NB4 (cell line): ENCODE data around the gene MLXIP.

Experiments used
- DNase-seq: peaks from one replicate; pipeline ENCODE4 v3.0.0; 2010; ENCODE audit warnings: low read depth
- H3K4me3 ChIP-seq: one replicate; pipeline ENCODE4 v1.5.1; 2011; ENCODE audit warnings: mild to moderate bottlenecking, low read depth, low read length, moderate library complexity
- CTCF ChIP-seq: IDR thresholded peaks from one replicate; pipeline ENCODE4 v1.5.1; 2012; ENCODE audit warnings: low read depth, low read length
- MAX ChIP-seq: IDR thresholded peaks from 2 replicates; pipeline ENCODE4 v1.6.1; 2011; ENCODE audit warnings: low read depth, low read length
- MYC ChIP-seq: IDR thresholded peaks from 2 replicates; pipeline ENCODE4 v1.6.1; 2011; ENCODE audit warnings: low read depth, low read length
- POLR2A ChIP-seq: IDR thresholded peaks from 2 replicates; pipeline ENCODE4 v1.6.1; 2011; ENCODE audit warnings: mild to moderate bottlenecking; ENCODE audit not compliant: insufficient read length; ENCODE audit errors: extremely low read depth

The MLXIP gene

DNA sequence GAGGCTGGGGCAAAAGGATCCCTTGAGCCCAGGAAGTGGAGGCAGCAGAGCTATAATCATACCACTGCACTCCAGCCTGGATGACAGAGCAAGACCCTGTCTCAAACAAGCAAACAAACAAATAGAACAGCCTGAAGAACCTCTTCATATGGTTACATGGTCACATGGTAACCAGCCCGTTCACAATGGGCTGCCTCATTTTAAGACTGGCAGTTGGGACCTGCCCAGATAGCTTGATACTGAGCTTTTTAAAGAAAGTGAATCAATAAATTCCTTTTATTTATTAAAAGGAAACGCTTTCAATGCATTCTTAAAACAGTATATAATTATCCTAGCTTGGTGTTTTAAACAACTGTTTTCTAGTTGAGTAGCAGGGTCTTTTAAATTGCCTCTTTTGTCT is 10.5 kb downstream of the MLXIP start:
- no peak overlapping the region for H3K4me3 ChIP-seq
- no peak for TF ChIP-seq MYC
- no peak for TF ChIP-seq POLR2A
- TF ChIP-seq CTCF = no peak
- TF ChIP-seq MAX = no peak
- no peak for DNase-seq

- no peak for TF ChIP-seq MAX
- no peak for TF ChIP-seq MYC
- no peak for TF ChIP-seq POLR2A
- no peak for TF ChIP-seq CTCF
- DNase-seq = no peak
Measured at GRCh38 chr12:122090759-122091515, 12.4 kb downstream of the MLXIP start.

DNA sequence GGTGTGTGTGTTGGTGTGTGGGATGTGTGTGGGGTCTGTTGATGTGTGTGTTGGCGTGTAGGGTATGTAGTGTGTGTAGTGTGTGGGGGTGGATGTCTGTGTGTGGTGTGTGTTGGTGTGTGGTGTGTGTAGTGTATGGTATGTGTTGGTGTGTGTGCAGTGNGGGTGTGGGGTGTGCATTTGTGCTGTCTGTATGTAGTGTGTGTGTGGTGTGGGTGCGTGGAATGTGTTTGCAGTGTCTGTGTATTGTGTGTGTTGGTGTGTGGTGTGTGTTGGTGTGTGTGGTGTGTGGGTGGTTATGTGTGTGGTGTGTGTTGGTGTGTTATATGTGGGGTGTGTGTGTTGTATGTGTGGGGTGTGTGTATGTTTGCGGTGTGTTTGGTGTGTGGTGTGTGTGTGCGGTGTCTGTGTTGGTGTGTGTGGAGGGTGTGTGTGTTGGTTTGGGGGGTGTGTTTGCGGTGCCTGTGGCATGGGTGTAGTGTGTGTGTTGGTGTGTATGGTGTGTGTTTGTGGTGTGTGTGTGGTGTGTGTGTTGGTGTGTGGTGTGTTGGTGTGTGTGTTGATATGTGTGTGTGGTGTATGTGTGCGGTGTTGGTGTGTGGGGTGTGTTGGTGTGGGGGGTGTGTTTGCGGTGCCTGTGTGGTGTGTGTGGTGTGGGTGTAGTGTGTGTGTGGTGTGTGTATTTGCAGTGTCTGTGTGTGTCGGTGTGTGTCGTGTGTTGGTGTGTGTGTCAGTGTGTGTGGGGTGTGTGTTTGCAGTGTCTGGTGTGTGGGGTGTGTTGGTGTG is 14.7 kb downstream of the MLXIP start:
- no peak for DNase-seq
- TF ChIP-seq MAX = no peak
- TF ChIP-seq CTCF = no peak
- no peak for TF ChIP-seq MYC
- no peak for TF ChIP-seq POLR2A

More at GRCh38 chr12:122090759-122091515, 12.4 kb downstream of the MLXIP start:
- no peak overlapping the region for H3K4me3 ChIP-seq

DNA sequence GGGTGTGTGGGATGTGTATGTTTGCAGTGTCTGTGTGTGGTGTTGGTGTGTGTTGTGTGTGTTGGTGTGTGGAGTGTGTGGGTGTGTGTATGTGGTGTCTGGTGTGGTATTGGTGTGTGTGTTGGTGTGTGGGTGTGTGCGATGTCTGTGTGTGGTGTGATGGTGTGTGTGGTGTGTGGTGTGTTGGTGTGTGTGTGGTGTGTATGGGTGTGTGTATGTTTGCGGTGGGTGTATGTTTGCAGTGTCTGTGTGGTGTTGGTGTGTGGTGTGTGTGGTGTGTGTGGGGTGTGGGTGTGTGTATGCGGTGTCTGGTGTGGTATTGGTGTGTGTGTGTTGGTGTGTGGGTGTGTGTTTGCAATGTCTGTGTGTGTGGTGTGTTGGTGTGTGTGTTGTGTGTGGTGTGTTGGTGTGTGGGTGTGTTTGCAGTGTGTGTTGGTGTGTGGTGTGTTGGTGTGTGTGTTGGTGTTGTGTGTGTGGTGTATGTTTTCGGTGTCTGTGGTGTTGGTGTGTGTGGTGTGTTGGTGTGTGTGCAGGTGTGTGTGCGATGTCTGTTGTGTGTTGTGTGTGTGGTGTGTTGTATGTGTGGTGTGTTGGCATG is 15.7 kb downstream of the MLXIP start:
- DNase-seq = no peak
- TF ChIP-seq CTCF (no peak), MAX (no peak), MYC (no peak), POLR2A (no peak)
- H3K4me3 ChIP-seq = no peak overlapping the region

More for the DNA sequence above, 14.7 kb downstream of the MLXIP start:
- H3K4me3 ChIP-seq = no peak overlapping the region

GRCh38 chr12:122094735-122095631 is 16.4 kb downstream of the MLXIP start:
- TF ChIP-seq MAX = no peak
- TF ChIP-seq CTCF = no peak
- no peak for TF ChIP-seq MYC
- no peak for TF ChIP-seq POLR2A
- peak; percentile 43 for DNase-seq

More at GRCh38 chr12:122094735-122095631, 16.4 kb downstream of the MLXIP start:
- H3K4me3 ChIP-seq = no peak overlapping the region
